Measurements from ENCODE around the gene PCDHA10. TPM values are rescaled to one million over a fixed set of nuclear protein-coding genes. Genes with fewer than 3 reads are reported as not detected.

The PCDHA10 gene, protein sequence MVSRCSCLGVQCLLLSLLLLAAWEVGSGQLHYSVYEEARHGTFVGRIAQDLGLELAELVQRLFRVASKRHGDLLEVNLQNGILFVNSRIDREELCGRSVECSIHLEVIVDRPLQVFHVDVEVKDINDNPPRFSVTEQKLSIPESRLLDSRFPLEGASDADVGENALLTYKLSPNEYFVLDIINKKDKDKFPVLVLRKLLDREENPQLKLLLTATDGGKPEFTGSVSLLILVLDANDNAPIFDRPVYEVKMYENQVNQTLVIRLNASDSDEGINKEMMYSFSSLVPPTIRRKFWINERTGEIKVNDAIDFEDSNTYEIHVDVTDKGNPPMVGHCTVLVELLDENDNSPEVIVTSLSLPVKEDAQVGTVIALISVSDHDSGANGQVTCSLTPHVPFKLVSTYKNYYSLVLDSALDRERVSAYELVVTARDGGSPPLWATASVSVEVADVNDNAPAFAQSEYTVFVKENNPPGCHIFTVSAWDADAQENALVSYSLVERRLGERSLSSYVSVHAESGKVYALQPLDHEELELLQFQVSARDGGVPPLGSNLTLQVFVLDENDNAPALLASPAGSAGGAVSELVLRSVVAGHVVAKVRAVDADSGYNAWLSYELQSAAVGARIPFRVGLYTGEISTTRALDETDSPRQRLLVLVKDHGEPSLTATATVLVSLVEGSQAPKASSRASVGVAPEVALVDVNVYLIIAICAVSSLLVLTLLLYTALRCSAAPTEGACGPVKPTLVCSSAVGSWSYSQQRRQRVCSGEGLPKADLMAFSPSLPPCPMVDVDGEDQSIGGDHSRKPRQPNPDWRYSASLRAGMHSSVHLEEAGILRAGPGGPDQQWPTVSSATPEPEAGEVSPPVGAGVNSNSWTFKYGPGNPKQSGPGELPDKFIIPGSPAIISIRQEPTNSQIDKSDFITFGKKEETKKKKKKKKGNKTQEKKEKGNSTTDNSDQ
- total RNA-seq: under 0.01 TPM in 2 replicates

DNA sequence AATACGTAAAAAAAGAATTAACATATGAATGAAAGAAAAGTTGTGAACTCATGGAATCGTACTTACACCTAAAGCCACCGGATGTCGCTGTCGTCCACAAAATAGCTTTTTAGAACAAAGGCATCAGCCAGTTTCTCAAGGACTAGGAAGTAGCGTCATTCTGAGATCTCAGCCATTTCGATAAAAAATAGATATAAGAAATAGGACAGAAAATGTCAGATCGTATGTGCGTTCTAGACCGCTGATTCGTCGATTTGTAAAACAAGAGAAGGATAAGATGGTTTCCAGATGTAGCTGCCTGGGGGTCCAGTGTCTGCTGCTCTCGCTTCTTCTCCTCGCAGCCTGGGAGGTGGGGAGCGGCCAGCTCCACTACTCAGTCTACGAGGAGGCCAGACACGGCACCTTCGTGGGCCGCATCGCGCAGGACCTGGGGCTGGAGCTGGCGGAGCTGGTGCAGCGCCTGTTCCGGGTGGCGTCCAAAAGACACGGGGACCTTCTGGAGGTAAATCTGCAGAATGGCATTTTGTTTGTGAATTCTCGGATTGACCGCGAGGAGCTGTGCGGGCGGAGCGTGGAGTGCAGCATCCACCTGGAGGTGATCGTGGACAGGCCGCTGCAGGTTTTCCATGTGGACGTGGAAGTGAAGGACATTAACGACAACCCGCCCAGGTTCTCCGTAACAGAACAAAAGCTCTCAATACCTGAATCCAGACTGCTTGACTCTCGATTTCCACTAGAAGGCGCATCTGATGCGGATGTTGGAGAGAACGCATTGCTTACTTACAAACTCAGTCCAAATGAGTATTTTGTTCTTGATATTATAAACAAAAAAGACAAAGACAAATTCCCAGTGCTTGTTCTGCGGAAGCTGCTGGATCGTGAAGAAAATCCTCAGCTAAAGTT, at the start of gene PCDHA10:
Gene PCDHA10, plus strand, starts transcription at position 126 of the 903 bp plus-strand sequence. Its CDS starts 152 bp downstream, at position 278.

DNA sequence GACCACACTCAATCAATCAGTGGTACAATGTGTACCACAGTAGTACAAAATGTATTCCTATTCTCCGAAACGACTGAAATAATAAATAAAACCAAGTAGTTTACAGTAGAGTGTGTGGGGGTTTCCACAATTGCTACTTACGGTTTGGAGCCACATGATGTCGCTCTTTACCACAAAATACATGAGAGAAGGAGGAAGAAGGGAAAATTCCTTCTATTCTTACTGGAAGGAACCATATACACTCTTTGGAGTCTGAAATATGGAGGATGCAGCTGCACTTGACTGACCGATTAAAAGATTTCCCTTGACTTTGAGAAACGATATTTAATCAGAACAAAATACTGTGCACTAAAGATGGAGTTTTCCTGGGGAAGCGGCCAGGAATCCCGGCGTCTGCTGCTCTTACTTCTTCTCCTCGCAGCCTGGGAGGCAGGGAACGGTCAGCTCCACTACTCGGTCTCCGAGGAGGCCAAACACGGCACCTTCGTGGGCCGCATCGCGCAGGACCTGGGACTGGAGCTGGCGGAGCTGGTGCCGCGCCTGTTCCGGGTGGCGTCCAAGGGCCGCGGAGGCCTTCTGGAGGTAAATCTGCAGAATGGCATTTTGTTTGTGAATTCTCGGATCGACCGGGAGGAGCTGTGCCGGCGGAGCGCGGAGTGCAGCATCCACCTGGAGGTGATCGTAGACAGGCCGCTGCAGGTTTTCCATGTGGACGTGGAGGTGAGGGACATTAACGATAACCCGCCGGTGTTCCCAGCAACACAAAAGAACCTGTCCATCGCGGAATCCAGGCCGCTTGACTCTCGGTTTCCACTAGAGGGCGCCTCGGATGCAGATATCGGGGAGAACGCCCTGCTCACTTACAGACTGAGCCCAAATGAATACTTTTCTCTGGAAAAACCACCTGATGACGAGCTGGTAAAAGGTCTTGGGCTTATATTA, 48.6 kb upstream of the PCDHA10 start, which contains the start of gene PCDHA4:
Gene PCDHA4, plus strand, starts transcription at position 235 of the 942 bp plus-strand sequence.

DNA sequence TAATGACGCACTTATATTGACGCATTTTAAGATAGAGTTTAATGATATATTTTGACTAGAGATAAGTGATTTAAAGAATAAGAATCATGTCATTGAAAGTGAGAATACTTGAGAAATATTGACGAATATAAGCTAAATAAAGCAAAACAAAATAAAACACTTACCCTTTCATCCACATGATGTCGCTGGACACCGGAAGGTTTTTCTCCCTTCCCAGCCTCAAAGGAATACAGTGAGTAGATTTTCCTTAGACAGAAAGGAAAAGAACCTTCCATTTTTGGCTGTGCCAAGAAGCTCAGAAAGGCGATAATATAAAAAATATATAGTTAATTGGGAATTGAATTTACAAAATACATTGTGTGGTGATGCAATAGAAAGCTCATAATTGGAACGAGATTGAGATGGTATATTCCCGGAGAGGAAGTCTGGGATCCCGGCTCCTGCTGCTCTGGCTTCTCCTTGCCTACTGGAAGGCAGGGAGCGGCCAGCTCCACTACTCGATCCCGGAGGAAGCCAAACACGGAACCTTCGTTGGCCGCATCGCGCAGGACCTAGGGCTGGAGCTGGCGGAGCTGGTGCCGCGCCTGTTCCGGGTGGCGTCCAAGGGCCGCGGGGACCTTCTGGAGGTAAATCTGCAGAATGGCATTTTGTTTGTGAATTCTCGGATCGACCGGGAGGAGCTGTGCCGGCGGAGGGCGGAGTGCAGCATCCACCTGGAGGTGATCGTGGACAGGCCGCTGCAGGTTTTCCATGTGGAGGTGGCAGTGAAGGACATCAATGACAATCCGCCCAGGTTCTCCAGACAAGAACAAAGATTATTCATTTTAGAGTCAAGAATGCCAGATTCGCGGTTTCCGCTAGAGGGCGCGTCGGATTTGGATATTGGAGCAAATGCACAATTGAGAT, 34.1 kb upstream of the PCDHA10 start, which contains the start of gene PCDHA5:
Gene PCDHA5, plus strand, starts transcription at position 239 of the 906 bp plus-strand sequence.

DNA sequence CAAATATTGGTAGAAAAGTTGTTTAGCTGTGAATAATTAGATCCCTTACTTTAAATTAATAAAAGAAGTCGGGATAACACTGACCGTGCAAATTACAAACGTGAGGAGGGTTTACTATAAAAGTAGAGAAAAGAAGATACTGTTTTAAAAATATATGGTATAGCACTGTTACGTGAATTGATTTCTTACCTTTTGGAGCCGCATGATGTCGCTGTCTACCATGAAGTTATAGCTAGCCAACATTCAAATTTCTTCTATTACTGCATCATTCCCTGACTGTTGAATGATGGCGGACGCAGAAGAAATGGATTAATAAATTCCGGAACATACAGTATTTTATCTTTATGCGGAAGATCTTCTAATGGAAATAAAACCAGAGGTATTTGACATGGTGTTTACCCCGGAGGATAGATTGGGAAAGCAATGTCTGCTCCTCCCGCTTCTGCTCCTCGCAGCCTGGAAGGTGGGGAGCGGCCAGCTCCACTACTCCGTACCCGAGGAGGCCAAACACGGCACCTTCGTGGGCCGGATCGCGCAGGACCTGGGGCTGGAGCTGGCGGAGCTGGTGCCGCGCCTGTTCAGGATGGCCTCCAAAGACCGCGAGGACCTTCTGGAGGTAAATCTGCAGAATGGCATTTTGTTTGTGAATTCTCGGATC, 27.9 kb upstream of the PCDHA10 start, which contains the start of gene PCDHA6:
Gene PCDHA6, plus strand, starts transcription at position 257 of the 658 bp plus-strand sequence. Its CDS starts 132 bp downstream, at position 389.

DNA sequence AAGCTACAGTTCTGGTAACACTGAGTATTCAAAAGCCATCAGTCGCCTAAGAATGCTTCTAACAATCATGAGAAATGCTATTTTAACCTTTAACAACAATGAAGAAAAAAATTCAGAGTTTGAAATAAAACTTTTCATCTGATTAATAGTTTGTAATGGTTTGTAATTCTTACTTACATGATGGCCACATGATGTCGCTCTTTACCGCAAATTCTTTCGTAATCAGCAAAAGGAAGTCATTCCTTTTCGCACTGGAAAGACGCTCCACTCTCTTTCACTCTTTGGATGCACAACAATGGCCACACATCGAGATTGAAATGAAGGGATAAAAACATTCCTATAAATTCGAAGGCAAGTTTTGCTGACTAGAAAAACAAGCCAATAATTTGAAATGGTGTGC, 21.7 kb upstream of the PCDHA10 start, which contains the start of gene PCDHA7:
Gene PCDHA7, plus strand, starts transcription at position 277 of the 400 bp plus-strand sequence. Its CDS starts 115 bp downstream, at position 392.

DNA sequence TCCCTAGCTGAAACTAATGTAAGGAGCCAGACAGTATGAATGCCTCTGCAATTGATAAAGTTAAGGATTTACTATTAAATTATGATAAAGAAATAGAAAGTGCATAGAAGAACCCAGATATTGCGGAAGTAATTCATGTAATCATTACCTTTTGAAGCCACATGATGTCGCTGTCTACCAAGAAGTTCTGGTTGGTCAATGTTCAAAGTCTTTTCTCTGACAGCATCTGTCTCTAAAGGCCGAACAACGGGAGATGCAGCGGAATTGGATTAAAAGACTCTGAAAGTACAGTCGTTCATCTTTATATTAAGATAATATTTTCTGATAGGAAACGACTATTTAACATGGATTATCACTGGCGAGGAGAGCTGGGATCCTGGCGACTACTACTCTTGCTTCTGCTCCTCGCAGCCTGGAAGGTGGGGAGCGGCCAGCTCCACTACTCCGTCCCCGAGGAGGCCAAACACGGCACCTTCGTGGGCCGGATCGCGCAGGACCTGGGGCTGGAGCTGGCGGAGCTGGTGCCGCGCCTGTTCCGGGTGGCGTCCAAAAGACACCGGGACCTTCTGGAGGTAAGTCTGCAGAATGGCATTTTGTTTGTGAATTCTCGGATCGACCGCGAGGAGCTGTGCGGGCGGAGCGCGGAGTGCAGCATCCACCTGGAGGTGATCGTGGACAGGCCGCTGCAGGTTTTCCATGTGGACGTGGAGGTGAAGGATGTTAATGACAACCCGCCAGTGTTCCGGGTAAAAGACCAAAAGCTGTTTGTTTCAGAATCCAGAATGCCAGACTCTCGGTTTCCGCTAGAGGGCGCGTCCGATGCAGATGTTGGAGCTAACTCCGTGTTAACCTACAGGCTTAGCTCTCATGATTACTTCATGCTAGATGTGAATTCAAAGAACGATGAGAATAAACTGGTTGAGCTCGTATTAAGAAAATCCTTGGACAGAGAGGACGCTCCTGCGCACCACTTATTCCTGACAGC, 14.4 kb upstream of the PCDHA10 start, which contains the start of gene PCDHA8:
Gene PCDHA8, plus strand, starts transcription at position 210 of the 985 bp plus-strand sequence. Its CDS starts 135 bp downstream, at position 345.

DNA sequence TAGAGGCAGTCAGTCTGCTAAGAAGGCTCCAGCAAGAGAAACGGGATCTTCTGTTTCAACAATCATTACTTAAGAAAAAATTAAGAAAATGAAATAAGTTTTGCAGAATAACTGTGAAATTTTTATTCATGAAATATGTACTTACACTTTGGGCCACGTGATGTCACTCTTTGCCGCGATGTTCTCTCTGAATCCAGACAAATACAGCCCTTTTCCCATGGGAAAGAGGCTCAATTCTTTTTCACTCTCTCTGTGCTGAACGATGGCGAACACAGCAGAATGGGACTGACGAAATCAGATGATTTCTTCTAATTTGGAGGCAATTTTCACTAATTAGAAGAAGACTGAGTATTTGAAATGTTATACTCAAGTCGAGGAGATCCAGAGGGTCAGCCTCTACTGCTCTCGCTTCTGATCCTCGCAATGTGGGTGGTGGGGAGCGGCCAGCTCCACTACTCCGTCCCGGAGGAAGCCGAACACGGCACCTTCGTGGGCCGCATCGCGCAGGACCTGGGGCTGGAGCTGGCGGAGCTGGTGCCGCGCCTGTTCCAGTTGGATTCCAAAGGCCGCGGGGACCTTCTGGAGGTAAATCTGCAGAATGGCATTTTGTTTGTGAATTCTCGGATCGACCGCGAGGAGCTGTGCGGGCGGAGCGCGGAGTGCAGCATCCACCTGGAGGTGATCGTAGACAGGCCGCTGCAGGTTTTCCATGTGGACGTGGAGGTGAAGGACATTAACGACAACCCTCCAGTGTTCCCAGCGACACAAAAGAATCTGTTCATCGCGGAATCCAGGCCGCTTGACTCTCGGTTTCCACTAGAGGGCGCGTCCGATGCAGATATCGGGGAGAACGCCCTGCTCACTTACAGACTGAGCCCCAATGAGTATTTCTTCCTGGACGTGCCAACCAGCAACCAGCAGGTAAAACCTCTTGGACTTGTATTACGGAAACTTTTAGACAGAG, 7.3 kb upstream of the PCDHA10 start, which contains the start of gene PCDHA9:
Gene PCDHA9, plus strand, starts transcription at position 244 of the 964 bp plus-strand sequence. Its CDS starts 114 bp downstream, at position 358.

DNA sequence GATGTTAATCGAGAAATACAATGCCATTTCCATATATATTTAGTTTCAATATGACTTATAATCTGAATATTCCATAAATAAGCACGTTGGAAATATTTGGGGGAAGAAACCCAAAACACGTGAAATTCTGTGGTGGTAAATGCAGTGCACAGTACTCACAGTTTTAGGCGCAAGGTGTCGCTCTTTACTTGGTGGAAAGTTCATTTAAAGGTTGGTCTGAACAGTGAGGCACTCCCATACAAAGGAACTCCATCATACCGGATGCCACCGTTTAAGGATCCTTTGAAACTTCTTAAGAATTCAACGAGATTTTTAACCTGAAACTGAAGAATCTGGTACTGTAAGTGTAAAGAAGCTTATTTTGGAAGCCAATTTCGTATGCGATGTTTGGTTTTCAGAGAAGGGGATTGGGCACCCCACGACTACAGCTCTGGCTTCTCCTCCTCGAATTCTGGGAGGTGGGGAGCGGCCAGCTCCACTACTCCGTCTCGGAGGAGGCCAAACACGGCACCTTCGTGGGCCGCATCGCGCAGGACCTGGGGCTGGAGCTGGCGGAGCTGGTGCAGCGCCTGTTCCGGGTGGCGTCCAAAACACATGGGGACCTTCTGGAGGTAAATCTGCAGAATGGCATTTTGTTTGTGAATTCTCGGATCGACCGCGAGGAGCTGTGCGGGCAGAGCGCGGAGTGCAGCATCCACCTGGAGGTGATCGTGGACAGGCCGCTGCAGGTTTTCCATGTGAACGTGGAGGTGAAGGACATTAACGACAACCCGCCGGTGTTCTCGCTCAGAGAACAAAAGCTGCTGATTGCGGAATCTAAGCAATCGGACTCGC, 13.2 kb downstream of the PCDHA10 start, which contains the start of gene PCDHA11:
Gene PCDHA11, plus strand, starts transcription at position 237 of the 834 bp plus-strand sequence. Its CDS starts 147 bp downstream, at position 384.

DNA sequence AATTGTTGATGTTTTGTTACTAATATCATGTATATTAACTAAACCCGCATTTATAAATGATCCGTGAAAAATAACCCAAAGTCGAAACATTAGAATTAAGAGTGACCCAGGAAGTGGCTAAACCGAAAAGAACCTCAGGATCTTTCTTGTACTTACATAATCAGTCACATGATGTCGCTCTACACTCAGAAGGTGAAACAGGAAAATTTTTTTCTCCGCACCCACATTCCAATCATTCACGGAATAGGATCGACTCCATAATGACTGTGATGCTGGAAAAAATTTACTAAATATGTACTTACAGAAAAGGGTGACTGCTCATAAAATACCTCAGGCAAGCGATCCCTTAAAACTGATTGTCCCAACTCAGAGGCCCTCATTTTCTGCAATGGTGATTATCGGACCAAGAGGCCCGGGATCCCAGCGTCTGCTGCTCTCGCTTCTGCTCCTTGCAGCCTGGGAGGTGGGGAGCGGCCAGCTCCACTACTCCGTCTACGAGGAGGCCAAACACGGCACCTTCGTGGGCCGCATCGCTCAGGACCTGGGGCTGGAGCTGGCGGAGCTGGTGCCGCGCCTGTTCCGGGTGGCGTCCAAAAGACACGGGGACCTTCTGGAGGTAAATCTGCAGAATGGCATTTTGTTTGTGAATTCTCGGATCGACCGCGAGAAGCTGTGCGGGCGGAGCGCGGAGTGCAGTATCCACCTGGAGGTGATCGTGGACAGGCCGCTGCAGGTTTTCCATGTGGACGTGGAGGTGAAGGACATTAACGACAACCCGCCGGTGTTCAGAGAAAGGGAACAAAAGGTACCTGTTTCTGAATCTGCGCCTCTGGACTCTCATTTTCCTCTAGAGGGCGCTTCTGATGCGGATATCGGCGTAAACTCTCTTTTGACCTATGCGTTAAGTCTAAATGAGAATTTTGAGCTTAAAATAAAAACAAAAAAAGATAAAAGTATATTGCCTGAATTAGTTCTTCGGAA, 19.7 kb downstream of the PCDHA10 start, which contains the start of gene PCDHA12:
Gene PCDHA12, plus strand, starts transcription at position 224 of the 981 bp plus-strand sequence. Its CDS starts 165 bp downstream, at position 389.

DNA sequence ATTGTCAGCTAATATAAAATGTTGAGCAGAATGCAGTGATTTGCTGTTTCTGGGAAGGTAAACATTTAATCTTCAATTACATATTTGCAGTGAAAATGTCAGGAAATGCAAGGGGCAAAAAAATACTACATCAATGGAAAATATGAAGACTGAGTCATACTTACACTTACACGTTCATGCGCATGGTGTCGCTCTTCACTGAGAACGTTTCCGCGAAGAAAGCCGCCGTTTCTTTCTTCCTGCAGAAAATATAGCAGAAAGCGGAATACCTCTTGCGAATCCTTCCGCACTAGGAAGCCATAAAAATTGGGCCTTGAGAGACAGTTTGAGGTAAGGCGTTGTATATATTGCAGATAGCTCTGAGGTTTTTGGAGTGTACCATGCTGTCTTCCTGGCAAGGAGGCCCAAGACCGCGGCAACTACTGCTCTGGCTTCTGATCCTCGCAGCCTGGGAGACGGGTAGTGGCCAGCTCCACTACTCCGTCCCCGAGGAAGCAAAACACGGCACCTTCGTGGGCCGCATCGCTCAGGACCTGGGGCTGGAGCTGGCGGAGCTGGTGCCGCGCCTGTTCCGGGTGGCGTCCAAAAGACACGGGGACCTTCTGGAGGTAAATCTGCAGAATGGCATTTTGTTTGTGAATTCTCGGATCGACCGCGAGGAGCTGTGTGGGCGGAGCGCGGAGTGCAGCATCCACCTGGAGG, 26.3 kb downstream of the PCDHA10 start, which contains the start of gene PCDHA13:
Gene PCDHA13, plus strand, starts transcription at position 236 of the 702 bp plus-strand sequence. Its CDS starts 145 bp downstream, at position 381.

Measured in subcutaneous preadipocyte (primary cell).